RWPE2 (cell line): Measurements from ENCODE around the gene MTIF2.
A peak's percentile ranks its signal among the peaks of the same experiment; 100 is the strongest.

Experiments used
- ATAC-seq: fragments of 200-7000 bp; cut with Tn5 transposase; 3 replicates; pipeline ENCODE4 v1.9.1; 2021; ENCODE audit warnings: low read depth
- DNase-seq: peaks from one replicate; pipeline ENCODE4 v3.0.0-alpha.2; 2020; ENCODE audit warnings: low spot score
- H3K27ac ChIP-seq: fragments of 450-650 bp; 2 replicates; pipeline ENCODE4 v1.5.1; 2017; ENCODE audit warnings: mild to moderate bottlenecking; ENCODE audit not compliant: poor library complexity, severe bottlenecking
- H3K27me3 ChIP-seq: fragments of 250-450 bp; sonication (Bioruptor Pico); 2 replicates; pipeline ENCODE4 v1.5.1; 2021; ENCODE audit warnings: mild to moderate bottlenecking, moderate library complexity; ENCODE audit not compliant: insufficient read depth, poor library complexity, severe bottlenecking
- H3K36me3 ChIP-seq: fragments of 250-450 bp; sonication (Bioruptor Pico); 2 replicates; pipeline ENCODE4 v1.5.1; 2020; ENCODE audit warnings: low read depth, mild to moderate bottlenecking, moderate library complexity
- H3K4me1 ChIP-seq: fragments of 250-450 bp; sonication (Bioruptor Pico); 2 replicates; pipeline ENCODE4 v1.5.1; 2021; ENCODE audit warnings: mild to moderate bottlenecking, moderate library complexity; ENCODE audit not compliant: insufficient read depth, poor library complexity, severe bottlenecking
- H3K4me3 ChIP-seq: fragments of 250-450 bp; sonication (Bioruptor Pico); 2 replicates; pipeline ENCODE4 v1.5.1; 2021; ENCODE audit warnings: mild to moderate bottlenecking, moderate library complexity; ENCODE audit not compliant: severe bottlenecking
- H3K9me3 ChIP-seq: fragments of 250-450 bp; sonication (Bioruptor Pico); 2 replicates; pipeline ENCODE4 v1.5.1; 2021; ENCODE audit warnings: mild to moderate bottlenecking, moderate library complexity; ENCODE audit not compliant: severe bottlenecking
- TF ChIP-seq, protein P1 (sequence below): fragments of 450-650 bp; IDR thresholded peaks from one replicate; pipeline ENCODE4 v1.5.1; 2017; ENCODE audit warnings: mild to moderate bottlenecking, moderate library complexity; ENCODE audit not compliant: poor library complexity, severe bottlenecking

The MTIF2 gene, protein sequence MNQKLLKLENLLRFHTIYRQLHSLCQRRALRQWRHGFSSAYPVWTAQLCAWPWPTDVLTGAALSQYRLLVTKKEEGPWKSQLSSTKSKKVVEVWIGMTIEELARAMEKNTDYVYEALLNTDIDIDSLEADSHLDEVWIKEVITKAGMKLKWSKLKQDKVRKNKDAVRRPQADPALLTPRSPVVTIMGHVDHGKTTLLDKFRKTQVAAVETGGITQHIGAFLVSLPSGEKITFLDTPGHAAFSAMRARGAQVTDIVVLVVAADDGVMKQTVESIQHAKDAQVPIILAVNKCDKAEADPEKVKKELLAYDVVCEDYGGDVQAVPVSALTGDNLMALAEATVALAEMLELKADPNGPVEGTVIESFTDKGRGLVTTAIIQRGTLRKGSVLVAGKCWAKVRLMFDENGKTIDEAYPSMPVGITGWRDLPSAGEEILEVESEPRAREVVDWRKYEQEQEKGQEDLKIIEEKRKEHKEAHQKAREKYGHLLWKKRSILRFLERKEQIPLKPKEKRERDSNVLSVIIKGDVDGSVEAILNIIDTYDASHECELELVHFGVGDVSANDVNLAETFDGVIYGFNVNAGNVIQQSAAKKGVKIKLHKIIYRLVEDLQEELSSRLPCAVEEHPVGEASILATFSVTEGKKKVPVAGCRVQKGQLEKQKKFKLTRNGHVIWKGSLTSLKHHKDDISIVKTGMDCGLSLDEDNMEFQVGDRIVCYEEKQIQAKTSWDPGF

GRCh38 chr2:55268907-55269644, at the start of gene MTIF2:
Gene MTIF2, minus strand, starts transcription at chr2:55269231. Its CDS starts 5,373 bp downstream, at chr2:55263858.
- Histone ChIP-seq H3K4me1 (no peaks in the 10 kb centered on the region), H3K9me3 (no peaks in the 10 kb centered on the region), H3K27ac (peak within 1 kb of the TSS; percentile 54), H3K36me3 (peaks cover 38% of the 10 kb centered on the region), H3K27me3 (no peaks in the 10 kb centered on the region), H3K4me3 (peak within 1 kb of the TSS; percentile 77)
- DNase-seq (peak; percentile 93), ATAC-seq (peak; percentile 98)
- TF ChIP-seq, protein P1, sequence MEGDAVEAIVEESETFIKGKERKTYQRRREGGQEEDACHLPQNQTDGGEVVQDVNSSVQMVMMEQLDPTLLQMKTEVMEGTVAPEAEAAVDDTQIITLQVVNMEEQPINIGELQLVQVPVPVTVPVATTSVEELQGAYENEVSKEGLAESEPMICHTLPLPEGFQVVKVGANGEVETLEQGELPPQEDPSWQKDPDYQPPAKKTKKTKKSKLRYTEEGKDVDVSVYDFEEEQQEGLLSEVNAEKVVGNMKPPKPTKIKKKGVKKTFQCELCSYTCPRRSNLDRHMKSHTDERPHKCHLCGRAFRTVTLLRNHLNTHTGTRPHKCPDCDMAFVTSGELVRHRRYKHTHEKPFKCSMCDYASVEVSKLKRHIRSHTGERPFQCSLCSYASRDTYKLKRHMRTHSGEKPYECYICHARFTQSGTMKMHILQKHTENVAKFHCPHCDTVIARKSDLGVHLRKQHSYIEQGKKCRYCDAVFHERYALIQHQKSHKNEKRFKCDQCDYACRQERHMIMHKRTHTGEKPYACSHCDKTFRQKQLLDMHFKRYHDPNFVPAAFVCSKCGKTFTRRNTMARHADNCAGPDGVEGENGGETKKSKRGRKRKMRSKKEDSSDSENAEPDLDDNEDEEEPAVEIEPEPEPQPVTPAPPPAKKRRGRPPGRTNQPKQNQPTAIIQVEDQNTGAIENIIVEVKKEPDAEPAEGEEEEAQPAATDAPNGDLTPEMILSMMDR: no peak

DNA sequence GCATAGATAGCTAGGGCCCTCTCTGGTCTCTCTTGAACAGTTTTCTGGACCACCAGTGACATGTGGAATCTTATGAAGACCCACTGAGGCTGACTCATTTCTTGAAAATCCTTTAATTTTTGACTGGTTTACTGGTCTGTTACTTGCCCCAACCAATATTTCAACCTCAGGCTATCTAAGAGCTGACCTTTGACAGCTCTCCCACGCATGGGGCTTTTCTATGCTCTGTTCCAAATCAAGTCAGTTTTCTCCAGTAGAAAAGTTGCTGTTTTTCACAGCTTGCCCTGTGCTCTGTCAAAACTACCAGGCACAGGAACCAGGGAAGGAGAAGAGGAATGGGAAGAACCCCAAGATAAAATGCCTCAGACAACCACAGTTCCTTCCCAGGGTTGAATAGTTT, 46.0 kb upstream of the MTIF2 start:
- no peak for ATAC-seq
- H3K4me3 ChIP-seq: no peak overlapping the region
- H3K27ac ChIP-seq: no peak overlapping the region
- TF ChIP-seq, protein P1: no peak
- DNase-seq: no peak
- H3K9me3 ChIP-seq: no peaks in the 10 kb centered on the region
- H3K4me1 ChIP-seq: no peaks in the 10 kb centered on the region
- H3K27me3 ChIP-seq: no peaks in the 10 kb centered on the region
- H3K36me3 ChIP-seq: peaks cover 77% of the 10 kb centered on the region

DNA sequence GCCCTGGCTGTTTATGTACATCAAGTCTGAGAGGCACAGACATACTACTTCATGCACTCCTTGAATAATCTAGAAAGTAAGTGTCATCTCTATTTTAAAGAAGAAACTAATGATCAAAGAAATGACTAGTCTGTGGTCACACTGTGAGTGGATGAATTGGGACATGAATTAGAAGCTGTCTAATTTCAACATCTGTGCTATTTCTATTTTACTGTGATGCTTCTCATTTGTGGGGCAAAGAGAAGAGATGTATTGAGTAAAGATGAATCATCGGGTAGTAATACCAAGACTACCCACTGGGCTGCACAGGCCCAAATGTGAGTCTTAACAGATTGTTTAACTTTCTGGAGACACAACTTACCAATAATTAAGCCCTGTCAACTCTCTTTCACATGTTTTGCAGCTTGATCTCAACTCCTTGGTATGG, 42.4 kb upstream of the MTIF2 start:
- no peaks in the 10 kb centered on the region for H3K27me3 ChIP-seq
- H3K4me3 ChIP-seq: no peak overlapping the region
- no peak for DNase-seq
- peaks cover 6% of the 10 kb centered on the region for H3K4me1 ChIP-seq
- H3K36me3 ChIP-seq: peaks cover 61% of the 10 kb centered on the region
- peak; percentile 76; the same call in 2 of the 3 replicates for ATAC-seq
- TF ChIP-seq, protein P1: peak; percentile 23
- H3K9me3 ChIP-seq: no peaks in the 10 kb centered on the region
- no peak overlapping the region for H3K27ac ChIP-seq

- H3K4me3 ChIP-seq: no peak overlapping the region
- DNase-seq (no peak), ATAC-seq (peak; percentile 58; the same call in 2 of the 3 replicates)
- H3K27me3 ChIP-seq: no peaks in the 10 kb centered on the region
- no peaks in the 10 kb centered on the region for H3K9me3 ChIP-seq
- peaks cover 6% of the 10 kb centered on the region for H3K4me1 ChIP-seq
- peaks cover 53% of the 10 kb centered on the region for H3K36me3 ChIP-seq
- no peak overlapping the region for H3K27ac ChIP-seq
- TF ChIP-seq, protein P1: no peak
Measured at GRCh38 chr2:55309446-55309845, 40.4 kb upstream of the MTIF2 start.
